Astrocyte (in vitro differentiated cells and primary cell): ENCODE data around the gene ZNF174. TPM values are rescaled to one million over a fixed set of nuclear protein-coding genes. Genes with fewer than 3 reads are reported as not detected.

Experiments used
- DNase-seq: peaks from one replicate; pipeline ENCODE4 v3.0.0-alpha.2; 2010; ENCODE audit warnings: low read depth
- FAIRE-seq: peaks from 2 replicates; lab custom pipeline; 2011; peaks lifted over from hg19 to GRCh38; lab: Jason Lieb, UNC
- H2AFZ ChIP-seq: 2 replicates; pipeline ENCODE4 v1.6.0; 2012; ENCODE audit warnings: low read depth, low read length, inconsistent platforms
- H3K27ac ChIP-seq: 2 replicates; pipeline ENCODE4 v1.5.1; 2011; ENCODE audit warnings: low read depth, low read length, inconsistent platforms
- H3K27me3 ChIP-seq: 2 replicates; pipeline ENCODE4 v1.6.0; 2011; ENCODE audit warnings: low read length, inconsistent platforms; ENCODE audit not compliant: insufficient read depth
- H3K36me3 ChIP-seq: 2 replicates; pipeline ENCODE4 v1.5.1; 2011; ENCODE audit warnings: low read length, inconsistent platforms; ENCODE audit not compliant: insufficient read depth
- H3K4me1 ChIP-seq: 2 replicates; pipeline ENCODE4 v1.5.1; 2011; ENCODE audit warnings: low read length, inconsistent platforms; ENCODE audit not compliant: insufficient read depth
- H3K4me2 ChIP-seq: 2 replicates; pipeline ENCODE4 v1.6.0; 2012; ENCODE audit warnings: low read length, inconsistent platforms
- H3K4me3 ChIP-seq: 2 replicates; pipeline ENCODE4 v1.5.1; 2011; ENCODE audit warnings: low read depth, mild to moderate bottlenecking, low read length, inconsistent platforms; ENCODE audit not compliant: insufficient read depth
- H3K79me2 ChIP-seq: 2 replicates; pipeline ENCODE4 v1.6.0; 2012; ENCODE audit warnings: mild to moderate bottlenecking, low read length, inconsistent platforms; ENCODE audit not compliant: insufficient read depth
- H3K9ac ChIP-seq: 2 replicates; pipeline ENCODE4 v1.6.0; 2012; ENCODE audit warnings: mild to moderate bottlenecking, low read length, inconsistent platforms
- H3K9me3 ChIP-seq: 2 replicates; pipeline ENCODE4 v1.5.1; 2012; ENCODE audit warnings: low read depth, mild to moderate bottlenecking, low read length, inconsistent platforms; ENCODE audit not compliant: insufficient read depth
- H4K20me1 ChIP-seq: 2 replicates; pipeline ENCODE4 v1.6.0; 2012; ENCODE audit warnings: low read length, inconsistent platforms; ENCODE audit not compliant: insufficient read depth
- H3K27ac Mint-ChIP-seq: one replicate; pipeline ENCODE4 v1.8.0; 2021; ENCODE audit warnings: mild to moderate bottlenecking, mixed read lengths; ENCODE audit not compliant: unreplicated experiment
- H3K27me3 Mint-ChIP-seq: one replicate; pipeline ENCODE4 v1.8.0; 2021; ENCODE audit warnings: low read depth, mixed read lengths; ENCODE audit not compliant: unreplicated experiment
- H3K36me3 Mint-ChIP-seq: one replicate; pipeline ENCODE4 v1.8.0; 2021; ENCODE audit warnings: low read depth, mixed read lengths; ENCODE audit not compliant: unreplicated experiment
- H3K4me1 Mint-ChIP-seq: one replicate; pipeline ENCODE4 v1.8.0; 2021; ENCODE audit warnings: low read depth, mixed read lengths; ENCODE audit not compliant: unreplicated experiment
- H3K4me3 Mint-ChIP-seq: one replicate; pipeline ENCODE4 v1.8.0; 2021; ENCODE audit warnings: mild to moderate bottlenecking, moderate library complexity, mixed read lengths; ENCODE audit not compliant: unreplicated experiment
- H3K9me3 Mint-ChIP-seq: one replicate; pipeline ENCODE4 v1.8.0; 2021; ENCODE audit warnings: mild to moderate bottlenecking, mixed read lengths; ENCODE audit not compliant: unreplicated experiment
- EZH2 ChIP-seq: IDR thresholded peaks from 2 replicates; pipeline ENCODE4 v1.6.1; 2012; ENCODE audit warnings: mild to moderate bottlenecking, low read length, inconsistent platforms; ENCODE audit not compliant: insufficient read depth
- total RNA-seq: library from RNA; stranded (reverse); gene quantifications from 2 replicates; pipeline ENCODE4 v1.2.1, GENCODE V29; 2021
- TF ChIP-seq, protein P1 (sequence below): IDR thresholded peaks from 2 replicates; pipeline ENCODE4 v1.5.1; 2011; ENCODE audit warnings: low read depth, mild to moderate bottlenecking, inconsistent platforms, low read length, moderate library complexity; ENCODE audit not compliant: insufficient read depth

Gene ZNF174
- total RNA-seq, 1 donor from 2014 or later: 9.7 TPM

DNA sequence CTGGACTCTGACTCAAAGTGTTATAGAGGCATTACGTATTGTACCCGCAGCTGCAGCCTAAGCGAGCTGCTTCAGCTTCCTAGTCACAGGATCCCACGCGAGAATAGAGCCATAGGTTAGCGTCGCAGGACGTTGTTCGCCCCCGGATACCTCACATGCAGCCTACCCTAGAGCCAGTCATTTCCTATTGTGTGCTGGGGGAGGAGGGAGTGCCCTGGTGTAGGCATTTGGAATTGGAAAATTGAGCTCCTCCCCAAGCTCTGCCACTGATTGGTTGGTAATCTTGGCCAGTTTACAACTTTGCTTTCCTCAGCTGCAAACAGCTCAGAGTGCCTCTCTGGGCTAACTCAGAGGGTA, 43.0 kb downstream of the ZNF174 start:
- peaks cover 5% of the 10 kb centered on the region for H3K36me3 ChIP-seq
- Mint-ChIP-seq H3K27ac (peak overlapping the region; percentile 98), H3K27me3 (no peaks in the 10 kb centered on the region), H3K36me3 (peaks cover 21% of the 10 kb centered on the region), H3K9me3 (no peaks in the 10 kb centered on the region), H3K4me3 (peak overlapping the region; percentile 99), H3K4me1 (no peaks in the 10 kb centered on the region)
- peak overlapping the region; percentile 31 for H2AFZ ChIP-seq
- no peaks in the 10 kb centered on the region for H3K9me3 ChIP-seq
- H3K27ac ChIP-seq: peak overlapping the region; percentile 85
- H4K20me1 ChIP-seq: peaks cover 14% of the 10 kb centered on the region
- no peak for FAIRE-seq
- no peaks in the 10 kb centered on the region for H3K27me3 ChIP-seq
- H3K9ac ChIP-seq: peak overlapping the region; percentile 92
- H3K4me2 ChIP-seq: peak overlapping the region; percentile 87
- H3K79me2 ChIP-seq: peaks cover 56% of the 10 kb centered on the region
- peak; percentile 76 for DNase-seq
- no peaks in the 10 kb centered on the region for H3K4me1 ChIP-seq
- TF ChIP-seq, protein P1, sequence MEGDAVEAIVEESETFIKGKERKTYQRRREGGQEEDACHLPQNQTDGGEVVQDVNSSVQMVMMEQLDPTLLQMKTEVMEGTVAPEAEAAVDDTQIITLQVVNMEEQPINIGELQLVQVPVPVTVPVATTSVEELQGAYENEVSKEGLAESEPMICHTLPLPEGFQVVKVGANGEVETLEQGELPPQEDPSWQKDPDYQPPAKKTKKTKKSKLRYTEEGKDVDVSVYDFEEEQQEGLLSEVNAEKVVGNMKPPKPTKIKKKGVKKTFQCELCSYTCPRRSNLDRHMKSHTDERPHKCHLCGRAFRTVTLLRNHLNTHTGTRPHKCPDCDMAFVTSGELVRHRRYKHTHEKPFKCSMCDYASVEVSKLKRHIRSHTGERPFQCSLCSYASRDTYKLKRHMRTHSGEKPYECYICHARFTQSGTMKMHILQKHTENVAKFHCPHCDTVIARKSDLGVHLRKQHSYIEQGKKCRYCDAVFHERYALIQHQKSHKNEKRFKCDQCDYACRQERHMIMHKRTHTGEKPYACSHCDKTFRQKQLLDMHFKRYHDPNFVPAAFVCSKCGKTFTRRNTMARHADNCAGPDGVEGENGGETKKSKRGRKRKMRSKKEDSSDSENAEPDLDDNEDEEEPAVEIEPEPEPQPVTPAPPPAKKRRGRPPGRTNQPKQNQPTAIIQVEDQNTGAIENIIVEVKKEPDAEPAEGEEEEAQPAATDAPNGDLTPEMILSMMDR: no peak
- TF ChIP-seq EZH2: no peak
- peak overlapping the region; percentile 80 for H3K4me3 ChIP-seq

DNA sequence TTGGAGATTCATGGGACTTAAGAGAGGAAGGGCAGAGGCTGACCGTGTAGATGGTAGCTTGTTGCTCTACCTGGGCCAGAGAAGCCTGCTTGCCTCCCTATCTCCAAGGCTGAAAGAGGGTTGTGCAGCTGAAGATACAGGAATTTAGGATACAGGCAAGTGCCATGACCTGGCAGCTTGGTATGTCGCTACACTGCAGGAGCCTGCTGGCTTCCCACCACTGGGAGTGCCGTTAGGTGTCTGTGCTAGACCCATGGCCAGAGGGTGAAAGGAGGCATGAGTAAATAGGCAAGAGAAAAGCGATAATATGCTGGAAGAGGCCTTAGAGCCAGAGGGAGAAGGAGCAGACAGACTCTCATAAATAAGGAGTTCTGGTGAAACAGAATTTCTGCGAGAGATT, 53.1 kb downstream of the ZNF174 start:
- FAIRE-seq (no peak), DNase-seq (no peak)
- no peaks in the 10 kb centered on the region for H3K27me3 Mint-ChIP-seq
- TF ChIP-seq EZH2: no peak
- TF ChIP-seq, protein P1: no peak
- peaks cover 7% of the 10 kb centered on the region for H4K20me1 ChIP-seq
- peaks cover 3% of the 10 kb centered on the region for H3K9me3 Mint-ChIP-seq
- no peak overlapping the region for H3K4me2 ChIP-seq
- peak overlapping the region; percentile 46 for H3K4me3 Mint-ChIP-seq
- H3K9me3 ChIP-seq: no peaks in the 10 kb centered on the region
- H3K27me3 ChIP-seq: no peaks in the 10 kb centered on the region
- H2AFZ ChIP-seq: no peak overlapping the region
- H3K9ac ChIP-seq: no peak overlapping the region
- H3K79me2 ChIP-seq: peaks cover 10% of the 10 kb centered on the region
- H3K4me3 ChIP-seq: no peak overlapping the region
- H3K4me1 ChIP-seq: peaks cover 10% of the 10 kb centered on the region
- H3K27ac ChIP-seq: no peak overlapping the region
- H3K27ac Mint-ChIP-seq: no peak overlapping the region
- H3K36me3 Mint-ChIP-seq: peaks cover 2% of the 10 kb centered on the region
- H3K36me3 ChIP-seq: no peaks in the 10 kb centered on the region
- H3K4me1 Mint-ChIP-seq: peaks cover 7% of the 10 kb centered on the region

DNA sequence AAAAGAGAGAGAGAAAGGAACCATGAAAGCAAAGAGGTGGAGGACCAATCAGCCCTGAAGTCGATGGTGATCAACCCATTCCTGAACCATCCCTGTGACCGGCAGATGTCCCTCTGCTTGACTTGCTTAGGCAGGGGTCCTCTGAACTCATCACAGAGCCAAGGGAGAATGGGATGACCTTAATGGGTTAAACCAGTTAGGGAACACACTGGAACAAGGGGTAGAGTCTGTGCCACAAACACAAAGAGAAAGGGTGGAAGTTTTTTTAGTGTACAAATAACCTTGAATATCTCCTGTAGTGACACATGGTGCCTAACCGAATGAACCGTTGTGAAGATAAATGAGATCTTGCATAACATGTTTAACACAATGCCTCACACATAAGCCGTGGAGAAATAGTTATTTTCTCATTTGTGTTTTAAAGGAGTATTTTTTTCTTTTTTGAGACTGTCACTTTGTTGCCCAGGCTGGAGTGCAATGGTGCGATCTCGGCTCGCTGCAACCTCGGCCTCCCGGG, 53.7 kb downstream of the ZNF174 start:
- Mint-ChIP-seq H3K4me3 (no peak overlapping the region), H3K4me1 (peaks cover 13% of the 10 kb centered on the region), H3K9me3 (peaks cover 3% of the 10 kb centered on the region), H3K36me3 (peaks cover 2% of the 10 kb centered on the region), H3K27me3 (no peaks in the 10 kb centered on the region), H3K27ac (no peak overlapping the region)
- Histone ChIP-seq H3K4me3 (no peak overlapping the region), H3K9ac (no peak overlapping the region), H2AFZ (no peak overlapping the region), H3K4me2 (no peak overlapping the region), H3K9me3 (no peaks in the 10 kb centered on the region), H3K4me1 (peaks cover 16% of the 10 kb centered on the region), H4K20me1 (peaks cover 13% of the 10 kb centered on the region), H3K36me3 (no peaks in the 10 kb centered on the region), H3K79me2 (peaks cover 16% of the 10 kb centered on the region), H3K27ac (no peak overlapping the region), H3K27me3 (no peaks in the 10 kb centered on the region)
- TF ChIP-seq, protein P1: no peak
- DNase-seq: no peak
- FAIRE-seq: no peak
